Measurements from ENCODE around the gene EXOSC7.

DNA sequence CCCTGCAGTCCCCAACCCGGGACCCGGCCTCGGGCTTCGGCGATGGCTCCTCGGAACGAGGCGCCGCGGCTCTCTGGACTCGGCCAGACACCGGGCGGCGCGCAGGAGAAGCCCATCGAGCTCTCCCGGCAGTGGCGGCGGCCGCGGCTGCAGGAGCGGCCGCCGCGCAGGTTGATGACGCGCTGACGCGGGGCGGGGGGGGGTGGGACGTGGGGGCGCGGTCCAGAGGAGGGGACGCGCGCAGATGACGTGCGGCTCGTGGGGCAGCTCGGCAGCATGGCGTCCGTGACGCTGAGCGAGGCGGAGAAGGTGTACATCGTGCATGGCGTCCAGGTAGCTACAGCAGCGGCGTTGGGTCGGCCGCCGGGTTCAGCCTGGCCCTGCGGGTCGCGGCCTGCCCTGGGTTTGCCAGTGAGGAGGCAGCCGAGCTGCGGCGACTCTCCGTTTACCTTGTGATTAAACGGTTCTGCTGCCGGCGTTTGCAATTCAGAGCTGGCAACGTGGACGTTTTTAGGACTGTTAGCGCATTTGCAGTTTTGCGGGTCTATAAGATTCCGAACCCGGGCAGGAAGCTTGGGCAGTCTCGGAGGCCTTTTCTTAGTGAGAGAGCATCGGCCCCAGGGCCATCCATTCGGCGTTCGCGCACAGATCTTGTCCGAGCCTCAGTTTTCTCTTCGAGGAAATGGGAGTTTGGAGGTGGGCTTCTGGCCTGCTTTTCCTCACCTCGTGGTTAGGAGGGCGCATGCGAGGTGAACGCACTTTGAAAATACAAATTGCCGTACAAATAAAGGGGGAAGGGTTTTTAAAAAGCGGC is at the start of gene EXOSC7, which contains the start of gene ZDHHC3:
- no peak for TF ChIP-seq ZFP30 (CRISPR knock-in tag; IDR thresholded peaks at IDR 0.05)
- no peak for TF ChIP-seq ZC3H10 (CRISPR knock-in tag; IDR thresholded peaks at IDR 0.05)
- TF ChIP-seq, protein P1, sequence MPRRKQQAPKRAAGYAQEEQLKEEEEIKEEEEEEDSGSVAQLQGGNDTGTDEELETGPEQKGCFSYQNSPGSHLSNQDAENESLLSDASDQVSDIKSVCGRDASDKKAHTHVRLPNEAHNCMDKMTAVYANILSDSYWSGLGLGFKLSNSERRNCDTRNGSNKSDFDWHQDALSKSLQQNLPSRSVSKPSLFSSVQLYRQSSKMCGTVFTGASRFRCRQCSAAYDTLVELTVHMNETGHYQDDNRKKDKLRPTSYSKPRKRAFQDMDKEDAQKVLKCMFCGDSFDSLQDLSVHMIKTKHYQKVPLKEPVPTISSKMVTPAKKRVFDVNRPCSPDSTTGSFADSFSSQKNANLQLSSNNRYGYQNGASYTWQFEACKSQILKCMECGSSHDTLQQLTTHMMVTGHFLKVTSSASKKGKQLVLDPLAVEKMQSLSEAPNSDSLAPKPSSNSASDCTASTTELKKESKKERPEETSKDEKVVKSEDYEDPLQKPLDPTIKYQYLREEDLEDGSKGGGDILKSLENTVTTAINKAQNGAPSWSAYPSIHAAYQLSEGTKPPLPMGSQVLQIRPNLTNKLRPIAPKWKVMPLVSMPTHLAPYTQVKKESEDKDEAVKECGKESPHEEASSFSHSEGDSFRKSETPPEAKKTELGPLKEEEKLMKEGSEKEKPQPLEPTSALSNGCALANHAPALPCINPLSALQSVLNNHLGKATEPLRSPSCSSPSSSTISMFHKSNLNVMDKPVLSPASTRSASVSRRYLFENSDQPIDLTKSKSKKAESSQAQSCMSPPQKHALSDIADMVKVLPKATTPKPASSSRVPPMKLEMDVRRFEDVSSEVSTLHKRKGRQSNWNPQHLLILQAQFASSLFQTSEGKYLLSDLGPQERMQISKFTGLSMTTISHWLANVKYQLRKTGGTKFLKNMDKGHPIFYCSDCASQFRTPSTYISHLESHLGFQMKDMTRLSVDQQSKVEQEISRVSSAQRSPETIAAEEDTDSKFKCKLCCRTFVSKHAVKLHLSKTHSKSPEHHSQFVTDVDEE (CRISPR knock-in tag; IDR thresholded peaks at IDR 0.05), result no peak
- no peak for TF ChIP-seq TOX (CRISPR knock-in tag; IDR thresholded peaks at IDR 0.05; ENCODE audit: borderline replicate concordance)
- TF ChIP-seq ESRRG (CRISPR knock-in tag; IDR thresholded peaks at IDR 0.05), result no peak
- no peak for TF ChIP-seq TCF4 (CRISPR knock-in tag; IDR thresholded peaks at IDR 0.05; ENCODE audit: borderline replicate concordance)
